Measurements from ENCODE around the gene PLA2G4E. TPM values are rescaled to one million over a fixed set of nuclear protein-coding genes. Genes with fewer than 3 reads are reported as not detected.
A peak's percentile ranks its signal among the peaks of the same experiment; 100 is the strongest.

The PLA2G4E gene
- total RNA-seq, 6 experiments from 2014 or later = not detected

DNA sequence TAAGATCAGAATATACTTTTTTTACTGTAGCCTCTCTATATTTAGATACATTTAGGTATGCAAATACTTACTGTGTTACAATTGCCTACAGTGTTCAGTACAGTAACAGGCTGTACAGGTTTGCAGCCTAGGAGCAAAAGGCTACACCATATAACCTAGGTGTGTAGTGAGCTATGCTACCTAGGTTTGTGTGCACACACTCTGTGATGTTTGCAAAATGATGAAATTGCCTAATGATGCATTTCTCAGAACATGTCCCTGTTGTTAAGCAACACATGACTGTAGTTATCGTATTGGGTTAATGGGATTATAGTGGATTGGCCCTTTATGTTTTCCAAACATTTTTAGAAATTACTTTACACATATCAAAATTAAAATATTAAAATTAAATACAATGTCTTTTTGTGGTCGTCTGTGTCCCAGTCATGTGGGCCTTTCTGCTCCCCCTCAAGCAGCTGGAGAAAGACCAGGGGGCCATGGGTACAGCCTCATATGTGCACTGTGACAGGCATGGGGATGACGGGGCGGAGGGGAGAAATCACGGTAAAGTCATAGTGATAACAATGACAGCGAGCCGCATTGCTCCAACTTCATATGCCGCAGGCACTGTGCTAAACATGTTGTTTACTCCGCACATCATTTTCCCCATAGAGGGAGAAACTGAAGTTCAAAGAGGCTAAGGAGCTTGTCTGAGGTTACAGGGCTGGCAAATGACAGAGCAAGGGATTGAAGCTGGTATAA lies 27.4 kb upstream of the PLA2G4E start:
- Histone ChIP-seq H3K4me1 (no peaks in the 10 kb centered on the region), H3K9me3 (no peaks in the 10 kb centered on the region), H3K4me3 (no peak overlapping the region), H3K27ac (no peak overlapping the region), H3K27me3 (no peaks in the 10 kb centered on the region), H3K36me3 (no peaks in the 10 kb centered on the region)
- ATAC-seq (peak in 1 of 4 donors; percentile 68), DNase-seq (no peak)
- TF ChIP-seq CTCF (IDR thresholded peaks at IDR 0.05) (no peak), POLR2A (IDR thresholded peaks at IDR 0.05) (no peak)
- WGBS (ENCODE audit: insufficient coverage, low coverage, low lambda C conversion rate, missing lambda C conversion rate) = 76% methylated on average over 8 of the region's 9 CpGs
- intact Hi-C loops (cut with DNase I) = no loop called here

- WGBS (ENCODE audit: insufficient coverage, low coverage, low lambda C conversion rate, missing lambda C conversion rate) = 78% methylated on average over 2 of the region's 2 CpGs
- H3K9me3 ChIP-seq = no peaks in the 10 kb centered on the region
- H3K4me3 ChIP-seq = no peak overlapping the region
- no peaks in the 10 kb centered on the region for H3K4me1 ChIP-seq
- no peak for ATAC-seq
- H3K36me3 ChIP-seq = no peaks in the 10 kb centered on the region
- no peaks in the 10 kb centered on the region for H3K27me3 ChIP-seq
- no peak overlapping the region for H3K27ac ChIP-seq
- DNase-seq = no peak
- TF ChIP-seq CTCF (IDR thresholded peaks at IDR 0.05) = no peak
- no peak for TF ChIP-seq POLR2A (IDR thresholded peaks at IDR 0.05)
- intact Hi-C loops (cut with DNase I) = no loop called here
Measured at GRCh38 chr15:42046597-42046996, 25.8 kb upstream of the PLA2G4E start.

DNA sequence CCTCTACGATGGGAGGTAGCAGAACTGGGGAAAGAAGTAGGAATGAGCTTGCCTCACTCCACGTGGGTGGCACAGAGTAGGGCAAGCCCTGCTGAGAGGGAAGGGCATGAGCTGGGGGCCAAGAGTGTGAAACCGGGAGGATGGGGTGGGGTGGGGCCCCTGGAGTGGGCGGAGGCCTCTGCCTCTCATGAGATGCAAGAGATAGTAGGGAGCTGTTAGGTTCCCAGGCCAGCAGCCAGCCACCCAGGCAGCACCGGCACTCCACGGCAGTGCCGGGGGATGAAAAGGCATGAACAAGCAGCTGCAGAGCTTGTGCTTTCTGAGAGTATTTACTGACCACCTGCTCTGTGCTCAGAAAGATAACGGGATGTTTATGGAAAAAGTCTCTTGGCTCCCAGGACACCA lies 24.4 kb upstream of the PLA2G4E start:
- H3K27me3 ChIP-seq = no peaks in the 10 kb centered on the region
- H3K36me3 ChIP-seq = no peaks in the 10 kb centered on the region
- ATAC-seq (peak in 1 of 4 donors; percentile 27), DNase-seq (no peak)
- WGBS (ENCODE audit: insufficient coverage, low coverage, low lambda C conversion rate, missing lambda C conversion rate) = 41% methylated on average over 6 of the region's 8 CpGs
- no peak overlapping the region for H3K4me3 ChIP-seq
- no peaks in the 10 kb centered on the region for H3K4me1 ChIP-seq
- intact Hi-C loops (cut with DNase I) = no loop called here
- TF ChIP-seq CTCF (IDR thresholded peaks at IDR 0.05) = no peak
- H3K9me3 ChIP-seq = no peaks in the 10 kb centered on the region
- no peak overlapping the region for H3K27ac ChIP-seq

GRCh38 chr15:42042602-42043400 lies 22.0 kb upstream of the PLA2G4E start:
- H3K4me1 ChIP-seq = no peaks in the 10 kb centered on the region
- no peak overlapping the region for H3K27ac ChIP-seq
- H3K27me3 ChIP-seq = no peaks in the 10 kb centered on the region
- no peaks in the 10 kb centered on the region for H3K9me3 ChIP-seq
- no peak for DNase-seq
- no peak overlapping the region for H3K4me3 ChIP-seq
- no peak for ATAC-seq
- no peaks in the 10 kb centered on the region for H3K36me3 ChIP-seq
- 87% methylated on average over 2 of the region's 5 CpGs for WGBS (ENCODE audit: insufficient coverage, low coverage, low lambda C conversion rate, missing lambda C conversion rate)
- TF ChIP-seq CTCF (IDR thresholded peaks at IDR 0.05) (no peak), POLR2A (IDR thresholded peaks at IDR 0.05) (no peak)
- intact Hi-C loops (cut with DNase I) = no loop called here

Data from right lobe of liver (tissue), 6 donors.